NK-92 treated with Interleukin-12 subunit alpha and Interleukin-12 subunit beta, amount 100 ng/mL, for 24 hours (cell line): Measurements from ENCODE around the gene KLHL30.
"Not testable (repeated sequence)": the region's sequence is repeated elsewhere in the genome, so short reads cannot be mapped to it uniquely, and the experiment has no call there.

Experiments used
- DNase-seq: peaks from one replicate; lab custom pipeline; 2025; lab: John Stamatoyannopoulos, UW

Gene KLHL30

DNA sequence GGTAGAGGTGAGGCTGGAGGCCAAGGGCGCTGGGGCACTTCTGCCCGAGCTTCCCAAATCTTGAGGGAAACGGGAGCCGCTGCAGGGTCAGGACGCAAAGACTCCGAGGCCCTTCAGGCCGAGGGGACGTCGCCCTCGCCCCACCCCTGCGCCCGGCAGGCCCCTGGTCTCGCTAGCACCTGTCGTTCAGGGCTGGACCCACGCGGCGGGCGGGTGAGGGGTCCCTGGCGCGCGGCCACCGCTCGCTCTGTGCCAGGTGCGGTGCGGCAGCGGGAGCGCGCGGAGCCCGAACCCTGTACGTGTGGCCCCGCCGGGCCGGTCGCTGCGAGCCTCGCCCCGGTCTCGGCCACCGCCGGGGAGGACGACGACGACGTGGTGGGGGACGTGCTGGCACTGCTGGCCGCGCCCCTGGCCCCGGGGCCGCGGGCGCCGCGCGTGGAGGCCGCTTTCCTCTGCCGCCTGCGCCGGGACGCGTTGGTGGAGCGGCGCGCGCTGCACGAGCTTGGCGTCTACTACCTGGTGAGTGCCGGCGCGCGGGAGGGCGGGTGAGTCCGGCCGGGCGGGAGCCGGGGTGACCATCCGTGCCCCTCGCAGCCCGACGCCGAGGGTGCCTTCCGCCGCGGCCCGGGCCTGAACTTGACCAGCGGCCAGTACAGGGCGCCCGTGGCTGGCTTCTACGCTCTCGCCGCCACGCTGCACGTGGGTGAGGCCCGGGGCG lies 25.2 kb downstream of the KLHL30 start:
- DNase-seq, result no peak

DNA sequence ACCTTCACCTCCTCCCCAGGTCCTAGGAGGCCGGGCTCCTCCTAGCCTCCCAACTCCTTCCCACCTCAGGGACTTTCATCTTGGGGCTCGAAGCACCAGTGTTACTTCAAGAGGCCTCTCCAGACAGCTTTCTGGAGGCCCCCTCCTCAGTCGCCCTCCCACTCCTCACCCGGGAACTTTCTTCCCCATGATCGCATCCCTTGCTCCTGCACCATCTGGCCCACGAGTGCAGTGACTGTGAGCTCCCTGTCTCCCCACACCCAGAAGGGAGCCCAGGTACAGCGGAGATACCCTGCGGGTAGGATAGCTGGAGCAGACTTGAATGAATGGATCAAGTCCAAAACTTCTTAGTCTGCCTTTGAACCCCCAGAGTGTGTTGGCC lies 26.4 kb downstream of the KLHL30 start:
- no peak for DNase-seq

DNA sequence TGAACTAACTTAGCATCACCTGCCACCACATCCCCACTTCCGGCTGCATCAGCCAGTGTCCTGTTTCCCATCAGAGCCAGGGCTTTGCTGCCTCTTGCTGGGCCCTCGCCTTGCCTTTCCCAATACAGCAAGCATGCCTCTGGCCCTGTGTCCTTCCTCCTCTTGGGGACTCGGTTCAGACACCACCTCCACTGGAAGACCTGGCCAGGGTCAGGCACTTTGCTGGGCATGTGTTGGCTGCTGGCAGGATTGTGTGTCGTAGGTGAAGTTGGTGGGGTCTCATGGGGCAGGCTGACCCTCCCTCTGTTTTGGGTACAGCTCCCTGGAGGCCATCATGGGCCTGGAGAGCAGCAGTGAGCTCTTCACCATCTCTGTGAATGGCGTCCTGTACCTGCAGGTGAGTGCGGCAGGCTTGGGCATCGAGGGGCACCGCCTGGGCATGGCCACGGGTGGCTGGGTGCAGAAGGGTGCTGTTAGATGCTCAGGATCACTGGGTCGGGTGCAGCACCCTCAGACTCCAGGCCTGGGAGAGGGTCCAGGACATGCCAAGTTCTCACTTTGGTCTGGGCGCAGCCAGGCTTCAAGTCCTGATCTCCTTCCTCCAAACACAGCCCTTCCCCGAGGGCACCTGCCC lies 26.9 kb downstream of the KLHL30 start:
- no peak for DNase-seq

DNA sequence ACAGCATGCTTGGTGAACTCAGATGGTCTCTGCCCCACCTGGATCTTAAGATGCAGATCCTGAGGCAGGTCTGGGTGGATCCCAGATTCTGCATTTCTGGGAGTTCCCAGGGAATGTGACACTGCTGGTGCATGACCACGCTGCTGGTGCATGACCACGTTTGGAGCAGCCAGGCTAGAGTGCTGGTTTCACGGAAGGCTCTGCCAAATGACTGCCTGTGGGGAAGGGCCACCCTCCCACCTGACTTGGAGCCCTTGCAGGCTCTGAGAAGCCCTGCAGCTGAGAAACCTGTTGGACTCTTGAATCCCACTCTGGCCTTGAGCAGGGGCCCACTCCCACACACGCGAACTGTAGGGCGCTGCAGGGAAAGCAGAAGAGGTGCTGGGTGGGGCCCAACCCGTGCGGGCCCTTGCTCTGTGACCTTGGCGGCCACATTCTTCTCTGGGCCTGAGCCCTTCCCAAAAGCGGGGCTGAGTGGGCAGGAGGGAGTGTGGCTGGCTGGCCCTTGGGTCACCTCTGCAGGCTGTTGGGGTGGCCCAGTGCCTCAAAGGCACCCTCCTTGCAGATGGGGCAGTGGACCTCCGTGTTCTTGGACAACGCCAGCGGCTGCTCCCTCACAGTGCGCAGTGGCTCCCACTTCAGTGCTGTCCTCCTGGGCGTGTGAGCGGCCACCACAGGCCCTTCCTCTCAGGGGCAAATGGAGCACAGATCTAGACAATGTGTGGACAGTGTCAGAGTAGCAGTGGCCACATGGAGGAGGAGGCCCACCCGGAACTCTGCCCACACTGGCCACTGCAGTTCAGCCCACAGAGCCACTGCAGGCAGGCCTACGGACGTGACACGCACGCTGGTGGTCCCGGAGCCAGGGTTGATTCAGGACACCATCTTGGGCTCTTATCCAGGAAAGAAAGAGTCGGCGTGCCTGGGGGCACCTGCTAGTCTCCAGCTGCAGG lies 28.2 kb downstream of the KLHL30 start:
- DNase-seq, result no peak

DNA sequence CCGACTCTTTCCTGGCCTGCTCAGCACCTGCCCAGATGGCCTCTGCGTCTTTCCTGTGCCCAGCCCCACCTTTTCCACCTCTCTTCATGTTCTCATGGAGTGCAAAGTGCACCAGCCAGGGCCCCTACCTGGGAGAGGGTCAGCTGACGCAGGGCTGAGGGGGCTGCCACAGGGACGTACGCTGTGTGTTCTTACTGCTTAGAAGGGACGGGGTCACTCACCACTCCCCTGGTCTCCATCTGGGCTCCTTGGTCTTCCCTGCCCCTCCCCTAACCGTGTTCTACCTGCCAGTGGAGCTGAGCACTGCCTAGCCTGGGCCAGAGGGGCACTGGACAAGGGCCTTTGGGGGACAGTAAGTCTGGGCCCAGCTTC lies 28.9 kb downstream of the KLHL30 start:
- DNase-seq, result no peak

DNA sequence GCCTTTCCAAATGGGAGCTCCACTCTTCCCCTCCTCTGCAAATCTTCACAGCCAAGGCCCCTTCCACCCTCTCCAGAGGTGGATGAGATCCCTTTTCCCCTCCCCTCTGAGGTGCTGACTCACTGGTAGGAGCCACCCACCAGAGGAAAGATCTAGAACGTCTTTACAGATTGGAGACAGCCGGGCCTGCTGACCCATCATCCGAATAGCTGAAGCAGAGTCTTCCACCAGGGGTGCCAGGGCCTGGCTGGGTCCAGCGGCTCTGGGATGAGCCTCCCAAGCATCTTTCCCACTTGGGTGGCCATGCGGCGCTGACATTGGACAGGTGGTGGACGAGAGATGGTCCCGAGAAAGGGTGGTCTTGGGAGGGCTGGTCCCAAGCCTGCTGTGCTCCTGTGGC lies 29.3 kb downstream of the KLHL30 start:
- no peak for DNase-seq

DNA sequence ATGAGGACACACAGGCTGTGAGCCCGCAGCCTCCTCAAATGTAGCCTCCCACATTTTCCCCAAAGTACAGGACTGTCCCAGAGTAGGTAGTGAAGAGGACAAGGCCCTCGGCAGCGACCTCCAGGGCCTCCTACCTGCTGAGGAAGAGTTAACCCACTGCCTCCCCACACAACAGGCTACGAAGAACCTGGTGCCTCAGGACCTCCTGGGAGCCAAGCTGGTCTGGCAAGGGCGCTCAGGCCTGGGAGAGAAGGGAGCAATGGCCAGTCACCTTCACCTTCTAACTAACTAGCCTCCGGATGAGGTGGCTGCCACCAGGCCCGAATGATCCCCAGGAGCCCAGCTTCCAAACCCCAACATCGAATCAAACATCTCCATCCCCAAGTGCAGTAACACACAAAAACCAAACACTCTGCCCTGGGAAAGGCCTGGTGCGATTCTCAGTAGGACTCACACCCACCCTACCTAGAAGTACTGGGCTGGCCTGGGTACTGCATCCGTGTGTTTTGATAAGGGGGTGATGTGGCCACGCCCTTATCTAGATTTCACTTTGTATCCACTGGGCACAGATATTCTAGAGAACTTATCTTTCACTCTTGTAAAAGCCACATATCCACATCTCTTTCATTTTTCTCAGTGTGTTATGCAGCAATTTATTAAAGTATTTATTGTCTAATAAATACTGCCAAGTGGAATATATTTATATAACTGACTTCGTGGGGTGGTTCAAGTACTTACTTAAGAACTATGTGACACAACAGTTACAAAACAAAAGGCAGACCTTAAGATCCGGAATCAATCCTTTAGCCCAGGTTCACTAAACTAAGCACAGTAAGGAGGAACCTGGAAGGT lies 30.0 kb downstream of the KLHL30 start:
- no peak for DNase-seq

DNA sequence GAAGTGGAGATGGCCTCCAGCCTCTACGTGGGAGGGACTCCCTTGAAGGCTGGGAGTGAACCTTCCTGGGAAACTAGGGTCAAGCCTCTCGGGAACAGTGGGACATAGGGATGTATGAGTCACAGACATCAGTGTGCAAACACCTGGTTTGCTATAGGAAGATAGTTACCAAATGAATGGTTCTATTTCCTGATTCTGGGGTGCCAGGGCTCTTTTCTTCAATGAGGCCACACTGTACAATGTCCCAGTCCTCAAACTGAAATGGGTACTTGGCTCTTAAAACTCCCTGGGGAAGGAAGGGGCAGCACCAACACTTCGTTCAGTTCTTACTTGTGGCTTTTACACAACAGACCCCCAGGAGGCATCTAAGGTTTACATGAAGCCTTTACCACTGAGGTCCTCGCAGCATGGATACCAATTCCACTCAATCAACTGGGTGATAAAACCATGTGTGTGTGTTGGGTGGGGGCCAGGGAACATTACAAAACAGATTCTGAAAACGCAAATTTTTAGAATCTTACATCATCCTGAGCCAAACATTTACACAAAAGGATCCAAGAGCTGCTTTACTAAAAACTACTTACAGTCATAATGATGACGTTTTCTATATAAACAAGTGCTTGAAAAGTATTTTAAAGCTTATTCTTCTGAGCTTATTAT lies 30.7 kb downstream of the KLHL30 start:
- no peak for DNase-seq

DNA sequence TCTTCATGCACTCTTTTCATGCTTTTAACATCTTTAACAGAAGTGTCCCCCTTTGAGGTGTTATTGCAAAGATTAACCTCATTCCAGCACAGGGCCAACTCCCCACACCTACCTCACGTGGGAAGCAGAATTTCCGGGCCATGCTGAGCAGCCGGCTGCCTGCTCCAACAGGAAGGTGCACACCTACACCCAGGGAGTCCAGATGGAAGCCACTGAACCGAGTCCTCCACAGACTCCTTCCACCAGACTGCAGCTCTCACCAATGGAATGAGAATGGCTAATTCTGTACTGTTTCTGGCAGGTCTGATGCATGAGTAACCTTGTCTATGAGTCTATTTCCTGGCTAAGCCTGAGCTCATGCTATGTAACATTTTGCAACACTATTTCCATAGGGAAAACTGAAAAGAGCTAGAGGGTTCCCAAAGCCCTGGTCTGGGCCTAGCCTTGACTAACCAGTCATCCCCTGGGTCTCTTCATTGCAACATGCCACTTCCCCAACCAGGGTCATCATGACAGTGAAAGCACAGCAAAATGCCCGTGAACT lies 31.3 kb downstream of the KLHL30 start:
- no peak for DNase-seq

DNA sequence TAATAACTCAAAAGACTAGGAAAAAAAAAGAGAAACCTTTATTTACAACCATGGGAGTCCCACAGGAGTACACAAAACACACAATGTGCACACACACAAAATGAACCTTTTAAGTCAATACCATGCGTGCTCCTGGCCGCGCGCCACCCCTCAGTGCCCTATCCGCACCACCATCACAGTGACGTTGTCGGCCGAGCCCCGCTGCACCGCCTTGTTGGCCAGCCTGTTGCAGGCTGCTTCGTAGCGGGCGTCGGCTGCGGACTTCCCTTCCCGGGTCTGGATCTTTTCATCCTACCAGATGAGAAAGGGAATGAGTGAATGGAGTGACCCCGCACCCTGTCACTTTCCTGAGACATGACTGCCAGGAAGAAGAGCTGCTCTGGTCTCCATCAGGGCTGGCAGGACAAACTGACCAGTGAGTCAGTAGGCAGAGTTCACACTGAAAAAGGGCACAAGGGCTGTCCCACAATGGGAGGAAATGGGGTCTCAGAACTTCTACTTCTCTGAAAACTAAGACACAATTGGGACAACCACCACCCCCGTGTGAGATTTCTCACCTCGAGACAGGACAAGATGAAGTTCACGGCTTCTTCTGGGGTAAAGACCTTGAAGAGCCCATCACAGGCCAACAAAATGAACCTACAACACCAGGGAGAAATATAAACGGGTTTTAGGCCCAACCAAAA lies 32.1 kb downstream of the KLHL30 start:
- DNase-seq, result no peak

DNA sequence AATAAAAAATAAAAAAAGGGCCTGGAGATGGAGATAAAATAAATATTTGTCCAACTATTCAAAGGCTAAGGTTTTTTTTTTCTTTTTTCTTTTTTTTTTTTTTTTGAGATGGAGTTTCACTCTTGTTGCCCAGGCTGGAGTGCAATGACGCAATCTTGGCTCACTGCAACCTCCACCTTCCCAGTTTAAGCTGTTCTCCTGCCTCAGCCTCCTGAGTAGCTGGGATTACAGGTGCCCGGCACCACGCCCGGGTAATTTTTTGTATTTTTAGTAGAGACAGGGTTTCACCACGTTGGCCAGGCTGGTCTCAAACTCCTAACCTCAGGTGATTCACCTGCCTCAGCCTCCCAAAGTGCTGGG lies 32.6 kb downstream of the KLHL30 start:
- DNase-seq, result not testable (repeated sequence)

DNA sequence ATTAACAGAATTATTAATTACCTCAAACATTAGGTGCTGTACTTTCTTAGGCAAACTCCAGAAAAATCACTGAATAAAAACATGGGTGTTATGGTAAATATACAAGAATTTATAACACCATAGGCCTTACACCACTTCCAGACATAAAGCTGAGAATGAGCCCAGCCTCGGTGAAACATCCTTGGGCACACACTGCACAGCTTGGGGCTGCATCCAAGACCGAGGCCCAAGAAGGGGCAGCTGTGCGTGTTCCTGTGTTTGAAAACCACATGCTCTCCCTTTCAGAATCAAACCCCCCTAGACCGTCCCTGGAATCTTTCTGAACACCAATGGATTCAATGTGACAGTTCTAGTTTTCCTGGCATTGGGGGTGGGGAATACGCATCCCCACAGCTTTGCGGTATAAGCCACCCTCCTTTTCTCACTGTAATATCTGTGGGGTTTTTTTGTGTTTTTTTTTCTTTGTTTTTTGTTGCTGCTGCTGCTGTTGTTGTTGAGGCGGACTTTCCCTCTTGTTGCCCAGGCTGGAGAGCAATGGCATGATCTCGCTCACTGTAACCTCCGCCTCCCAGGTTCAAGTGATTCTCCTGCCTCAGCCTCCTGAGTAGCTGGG lies 33.2 kb downstream of the KLHL30 start:
- no peak for DNase-seq

DNA sequence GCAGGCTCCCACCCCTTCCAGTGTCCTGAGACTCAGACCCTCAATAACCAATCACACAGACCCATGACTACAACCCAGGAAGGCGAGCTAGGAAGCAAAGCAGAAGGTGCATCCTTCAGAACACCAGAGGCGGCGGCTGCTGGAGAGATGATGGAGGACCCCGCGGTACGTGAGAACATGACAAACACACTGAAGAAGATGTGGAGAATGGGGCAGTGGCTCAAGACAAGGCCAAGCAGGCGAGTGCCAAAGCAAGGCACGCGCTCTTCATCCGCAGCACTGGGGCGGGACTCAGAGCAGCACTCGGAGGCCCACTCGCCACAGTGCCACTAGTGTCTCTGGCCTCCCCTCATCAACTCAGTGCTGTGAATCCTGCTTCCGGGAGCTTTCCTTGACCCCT lies 34.0 kb downstream of the KLHL30 start:
- DNase-seq, result no peak

DNA sequence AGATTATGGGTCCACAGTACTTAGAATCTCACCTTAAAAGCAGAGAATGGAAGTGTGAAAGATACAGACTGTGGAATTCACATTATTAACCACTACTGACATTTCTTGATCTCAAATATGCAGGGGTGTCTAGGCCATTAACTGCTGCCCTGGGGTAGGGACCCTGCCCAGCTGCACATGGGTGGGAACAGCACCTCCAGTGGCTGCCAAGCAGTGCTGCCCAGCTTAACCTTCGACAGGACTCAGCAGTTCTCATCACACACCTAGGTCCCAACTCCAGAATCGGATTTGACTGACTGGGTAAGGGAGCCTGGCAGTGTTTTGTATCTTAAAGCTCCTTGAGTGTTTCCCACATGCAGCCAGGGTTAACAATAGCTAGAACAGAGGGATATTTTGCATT lies 35.2 kb downstream of the KLHL30 start:
- DNase-seq, result no peak

DNA sequence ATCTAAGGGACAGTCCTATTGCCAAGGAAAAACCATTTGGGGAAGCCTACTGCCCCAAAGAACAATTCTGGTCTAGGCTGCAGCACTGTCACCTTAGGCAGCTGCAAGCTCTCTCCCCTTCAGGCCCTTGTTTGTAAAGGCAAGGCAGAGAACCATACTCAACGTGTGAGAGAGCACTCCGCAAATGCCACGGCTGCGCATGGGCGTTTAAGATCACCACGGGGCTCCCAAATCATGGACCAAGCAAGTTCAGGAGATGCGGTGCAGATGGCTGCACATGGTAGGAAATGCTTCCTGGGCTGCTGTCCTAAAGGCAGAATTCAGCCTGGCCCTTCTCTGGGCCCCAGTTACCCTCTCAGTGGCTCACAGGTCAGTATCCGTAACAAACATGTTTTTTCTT lies 35.8 kb downstream of the KLHL30 start:
- no peak for DNase-seq

DNA sequence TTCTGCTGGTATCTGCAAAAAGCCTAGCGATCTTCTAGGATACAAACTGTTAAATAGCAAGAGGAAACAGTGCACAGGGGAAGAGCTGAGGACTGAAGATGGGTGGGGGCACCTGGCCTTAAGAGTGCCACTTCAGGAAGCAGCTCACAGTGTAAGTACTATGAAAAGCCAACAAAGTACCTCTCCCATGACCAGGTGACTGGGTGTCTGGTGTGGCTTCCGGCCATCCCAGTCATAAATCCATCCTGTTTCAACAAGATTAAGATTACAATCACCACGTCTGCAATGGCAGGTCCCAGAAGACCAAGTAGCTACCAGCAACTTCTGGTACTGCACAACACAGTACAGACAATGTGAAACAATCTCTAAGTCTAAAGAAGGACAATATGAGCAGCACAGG lies 36.2 kb downstream of the KLHL30 start:
- DNase-seq, result no peak

DNA sequence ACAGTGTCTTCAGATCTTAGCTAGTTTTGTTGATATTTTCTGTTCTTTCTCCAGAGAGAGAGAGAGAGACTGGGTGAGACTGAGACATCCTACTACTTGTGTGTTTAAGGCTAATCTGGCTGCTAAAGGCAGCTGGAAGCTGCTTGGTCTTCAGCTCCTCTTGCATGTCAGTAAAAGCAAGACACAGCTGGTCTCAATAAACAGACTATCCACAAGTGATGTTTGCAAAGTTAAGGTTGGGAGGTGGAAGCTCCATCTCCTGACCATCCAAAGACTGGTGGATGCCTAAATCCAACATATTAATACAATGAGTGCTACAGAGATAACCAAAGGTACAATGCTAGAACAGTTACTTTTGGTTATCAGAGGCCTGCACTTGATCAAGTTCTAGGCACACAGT lies 38.1 kb downstream of the KLHL30 start:
- DNase-seq, result no peak

DNA sequence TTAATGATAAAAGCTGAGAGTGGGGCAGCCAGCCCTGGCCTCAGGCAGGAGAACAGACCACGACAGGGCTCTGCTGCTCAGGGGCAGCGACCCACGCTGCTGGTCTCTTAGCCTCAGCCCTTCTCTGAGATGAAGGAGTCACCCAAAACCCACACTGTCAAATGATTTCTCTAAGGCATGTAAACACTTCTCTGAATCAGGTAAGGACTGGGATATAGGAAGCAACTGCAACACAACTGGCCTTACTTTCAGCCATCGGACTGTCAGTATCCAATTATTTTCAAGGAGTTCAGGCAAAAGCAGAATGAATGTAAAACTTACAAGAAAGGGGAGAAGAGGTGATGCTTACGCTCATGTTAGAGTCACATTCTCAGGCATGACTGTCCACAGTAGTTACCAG lies 42.1 kb downstream of the KLHL30 start:
- no peak for DNase-seq

DNA sequence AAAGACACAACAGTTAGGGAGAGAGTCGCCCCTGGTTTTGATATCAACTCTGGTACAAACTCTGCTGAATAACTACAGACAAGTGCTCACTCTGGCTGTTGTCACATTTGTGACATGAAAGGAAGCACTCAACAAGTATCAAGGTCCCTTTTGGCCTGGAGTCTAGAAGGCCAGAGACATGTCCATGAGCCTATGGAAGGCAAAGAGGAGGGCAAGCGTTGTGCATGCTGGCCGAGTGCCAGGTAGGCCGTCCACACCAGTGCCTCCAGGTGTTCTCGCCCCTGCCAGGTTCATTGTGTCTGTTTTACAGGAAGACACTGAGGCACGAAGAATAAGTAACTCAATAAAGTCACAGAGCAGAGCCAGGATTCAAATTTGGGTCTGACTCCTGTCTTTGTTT lies 43.9 kb downstream of the KLHL30 start:
- no peak for DNase-seq

DNA sequence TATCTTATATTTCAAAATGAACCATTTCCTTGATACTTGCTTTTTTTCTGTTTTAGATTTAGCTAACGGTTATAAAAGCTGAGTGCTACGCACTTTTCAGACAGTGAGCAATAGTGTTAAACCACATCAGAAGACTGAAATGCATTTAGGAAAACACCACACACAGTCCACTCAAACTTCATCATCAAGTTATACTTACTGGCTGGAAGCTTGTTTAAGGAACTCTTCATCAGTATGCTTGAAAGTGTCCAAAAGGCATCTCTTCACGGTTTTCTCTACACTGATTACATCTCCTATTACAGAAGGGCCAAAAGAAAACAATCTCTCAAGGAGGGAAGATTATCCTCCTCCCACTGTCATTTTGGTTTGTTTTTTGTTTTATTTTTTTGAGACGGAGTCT lies 45.4 kb downstream of the KLHL30 start:
- no peak for DNase-seq
